Spinal cord (tissue), 10 donors: ENCODE measurements around the gene SLC7A6. TPM values are rescaled to one million over a fixed set of nuclear protein-coding genes. Genes with fewer than 3 reads are reported as not detected.
A peak's percentile ranks its signal among the peaks of the same experiment; 100 is the strongest.

Experiments
- DNase-seq, 6 donors: peaks; one replicate each; pipeline versions ENCODE4 v3.0.0 to v3.0.0-alpha.2; 2013 to 2015; ENCODE audit warnings: low spot score in 6 of 6, low read depth in 4 of 6
- H3K27ac ChIP-seq: one replicate; pipeline ENCODE4 v1.5.1; 2013; ENCODE audit warnings: low read depth, low read length, control low read depth
- H3K27me3 ChIP-seq: one replicate; pipeline ENCODE4 v1.6.1; 2013; ENCODE audit warnings: low read length; ENCODE audit not compliant: control insufficient read depth, insufficient read depth
- H3K36me3 ChIP-seq: one replicate; pipeline ENCODE4 v1.6.1; 2013; ENCODE audit warnings: low read length; ENCODE audit not compliant: control insufficient read depth, insufficient read depth
- H3K4me1 ChIP-seq: one replicate; pipeline ENCODE4 v1.6.1; 2013; ENCODE audit warnings: low read length; ENCODE audit not compliant: control insufficient read depth, insufficient read depth
- H3K4me3 ChIP-seq: one replicate; pipeline ENCODE4 v1.5.1; 2013; ENCODE audit warnings: low read depth, low read length, control low read depth
- H3K9me3 ChIP-seq: one replicate; pipeline ENCODE4 v1.6.1; 2013; ENCODE audit warnings: low read length; ENCODE audit not compliant: control insufficient read depth, insufficient read depth
- WGBS: methylation state at CpG from one replicate; pipeline ENCODE4 v1.1.5; 2013; ENCODE audit warnings: missing lambda C conversion rate; ENCODE audit not compliant: insufficient coverage; 5-methylcytosine and 5-hydroxymethylcytosine counted together
- polyA plus RNA-seq, 2 donors: library from polyadenylated mRNA; unstranded; fragments of 120-200 nt; gene quantifications; one replicate each; pipeline ENCODE4 v1.2.1, GENCODE V29; 2013; ENCODE audit not compliant: insufficient read length in 2 of 2
- total RNA-seq, 2 donors: library from RNA; depleted of rRNA in 1 of 2; stranded (reverse); fragments of 120-200 nt in 1 of 2; fragments of >200 nt in 1 of 2; gene quantifications; one replicate each; pipeline versions ENCODE4 v1.2.3 to v1.2.4, GENCODE V29; 2013 to 2014
- donor health status: healthy.

Gene SLC7A6
- total and polyA plus RNA-seq, 4 donors: 20.2 to 28.3 (median 24.0) TPM

DNA sequence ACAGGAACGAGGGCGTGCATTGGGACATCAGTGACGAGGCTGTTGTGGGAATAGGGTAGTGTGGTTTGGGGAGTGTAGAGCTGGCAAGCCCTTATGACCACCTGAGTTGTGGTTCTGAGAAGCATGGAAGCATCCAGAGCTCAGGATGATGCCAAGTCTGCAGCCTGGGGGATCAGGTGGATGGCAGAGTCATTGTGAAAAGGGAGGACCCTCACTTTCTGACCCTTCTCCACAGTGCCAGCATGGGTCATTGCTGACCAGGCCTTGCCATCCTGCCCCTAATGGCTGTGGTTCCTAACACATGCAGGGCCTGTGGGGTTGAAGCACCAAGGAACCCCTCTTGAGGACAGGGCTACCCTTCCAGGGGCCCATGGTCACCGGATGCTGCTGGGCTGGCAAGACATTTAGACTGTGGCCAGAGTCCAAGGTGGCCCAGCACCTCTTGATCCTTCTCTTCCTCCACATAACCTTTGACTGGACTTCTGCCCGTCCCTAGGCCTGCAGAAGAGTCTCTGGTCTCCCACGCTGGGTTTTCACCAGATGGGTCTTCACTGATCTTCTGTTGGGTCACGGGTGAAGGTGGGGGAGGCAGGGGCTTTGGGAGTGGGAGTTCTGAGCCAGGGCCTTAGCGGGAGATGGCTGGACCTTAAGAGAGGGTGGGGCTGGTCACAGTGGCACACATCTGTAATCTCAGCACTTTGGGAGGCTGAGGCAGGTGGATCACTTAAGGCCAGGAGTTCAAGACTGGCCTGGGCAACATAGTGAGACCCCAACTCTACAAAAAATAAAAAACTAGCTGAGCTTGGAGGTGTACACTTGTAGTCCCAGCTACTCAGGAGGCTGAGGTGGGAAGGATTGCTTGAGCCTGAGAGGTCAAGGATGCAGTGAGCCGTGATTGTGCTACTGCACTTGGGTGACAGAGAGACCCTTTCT lies 21.1 kb upstream of the SLC7A6 start:
- Histone ChIP-seq H3K4me3 (no peak overlapping the region), H3K36me3 (peaks cover 7% of the 10 kb centered on the region), H3K9me3 (no peaks in the 10 kb centered on the region), H3K27me3 (no peaks in the 10 kb centered on the region), H3K27ac (no peak overlapping the region), H3K4me1 (peaks cover 34% of the 10 kb centered on the region)
- 82% methylated on average over 7 of the region's 9 CpGs for WGBS
- no peak for DNase-seq

DNA sequence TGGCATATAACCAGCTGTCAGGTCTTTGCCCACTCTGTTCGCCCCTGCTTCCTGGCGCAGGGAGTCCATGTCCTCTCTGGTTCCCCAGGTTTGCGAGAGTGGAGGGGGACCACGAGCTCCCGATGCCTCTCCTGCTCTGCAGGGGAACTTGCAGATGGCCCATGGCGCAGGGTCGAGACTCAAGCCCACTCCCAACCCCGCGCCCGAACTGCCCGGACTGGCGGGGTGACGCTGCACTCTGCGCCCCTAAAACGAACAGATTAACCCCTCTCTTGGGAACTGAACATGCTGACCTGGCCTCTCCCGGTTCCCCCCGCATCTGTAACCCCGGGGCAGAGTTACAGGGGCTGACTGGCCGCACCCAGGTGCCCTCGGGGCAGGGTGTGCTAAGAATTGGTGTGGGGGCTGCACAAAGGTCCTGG lies 19.8 kb upstream of the SLC7A6 start:
- Histone ChIP-seq H3K27me3 (no peaks in the 10 kb centered on the region), H3K4me1 (peaks cover 33% of the 10 kb centered on the region), H3K4me3 (peak overlapping the region; percentile 94), H3K36me3 (peaks cover 19% of the 10 kb centered on the region), H3K9me3 (no peaks in the 10 kb centered on the region), H3K27ac (no peak overlapping the region)
- 3% methylated on average over 20 of the region's 20 CpGs for WGBS
- DNase-seq: no peak

DNA sequence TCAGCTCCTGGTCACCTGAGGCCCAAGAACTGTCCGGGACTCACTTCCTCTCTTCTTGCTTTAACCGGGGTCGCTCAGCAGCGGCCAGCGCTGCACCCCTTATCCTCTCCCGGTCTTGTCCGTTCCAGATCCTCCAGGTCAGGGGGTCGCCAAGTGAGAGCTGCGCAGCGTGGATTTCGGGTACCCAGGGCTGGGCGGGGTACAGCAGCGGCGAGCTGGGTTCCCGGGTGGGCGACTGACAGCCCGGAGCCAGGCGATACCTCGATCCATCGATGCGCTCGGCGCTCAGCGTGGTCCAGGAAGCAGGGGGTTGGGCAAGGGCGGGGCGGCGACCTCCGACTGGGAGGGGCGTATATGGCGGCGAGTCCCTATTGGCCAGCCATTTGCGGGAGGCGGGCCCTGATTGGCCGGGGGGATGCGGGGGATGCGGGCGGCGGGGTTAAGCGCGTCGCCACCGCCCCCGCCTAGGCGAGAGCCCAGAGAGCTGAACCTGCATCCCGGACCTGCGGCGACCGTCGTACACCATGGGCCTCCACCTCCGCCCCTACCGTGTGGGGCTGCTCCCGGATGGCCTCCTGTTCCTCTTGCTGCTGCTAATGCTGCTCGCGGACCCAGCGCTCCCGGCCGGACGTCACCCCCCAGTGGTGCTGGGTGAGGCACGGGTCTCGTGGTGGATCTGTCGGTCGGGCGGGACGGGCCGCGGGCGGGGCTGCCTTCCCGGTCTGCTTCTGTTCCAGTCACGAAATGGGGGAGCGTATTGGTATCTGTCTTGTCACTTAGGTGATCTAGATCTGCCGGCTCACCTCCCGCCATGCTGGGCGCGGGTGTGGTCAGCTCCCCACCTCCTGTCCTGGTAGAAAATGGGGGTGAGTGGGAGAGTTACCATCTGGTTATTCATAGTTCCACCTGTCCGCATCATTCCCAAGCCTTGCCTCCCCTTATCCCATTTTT lies 19.1 kb upstream of the SLC7A6 start, which contains the start of gene PLA2G15:
Gene PLA2G15, plus strand, starts transcription at position 471 of the 951 bp plus-strand sequence. Its CDS starts 54 bp downstream, at position 525.
- H3K27me3 ChIP-seq: no peaks in the 10 kb centered on the region
- under 1% methylated on average over 66 of the region's 75 CpGs for WGBS
- H3K4me3 ChIP-seq: peak within 1 kb of the TSS; percentile 94
- H3K9me3 ChIP-seq: no peaks in the 10 kb centered on the region
- peaks cover 26% of the 10 kb centered on the region for H3K36me3 ChIP-seq
- H3K27ac ChIP-seq: no peak within 1 kb of the TSS
- DNase-seq: peak; percentile 84 to 99 (median 94)
- H3K4me1 ChIP-seq: peaks cover 28% of the 10 kb centered on the region

DNA sequence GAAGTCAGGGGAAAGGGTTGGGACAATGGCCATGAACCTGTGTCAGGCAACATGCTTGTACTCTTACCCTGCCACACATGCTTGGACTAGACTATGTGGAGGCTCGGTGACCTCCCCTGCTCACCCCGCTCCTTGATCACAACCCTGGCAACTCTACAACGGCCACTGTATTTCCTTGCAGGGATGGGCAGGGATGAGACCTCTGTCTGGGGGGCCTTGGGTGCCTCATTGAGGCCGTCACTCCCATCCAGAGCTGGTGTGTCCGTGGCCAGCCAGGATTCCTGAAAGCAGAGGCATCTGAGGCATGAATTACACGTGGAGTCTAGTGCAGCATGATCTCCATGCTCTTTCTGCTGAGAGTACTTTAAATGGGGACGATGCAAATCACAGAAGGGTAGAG lies 18.2 kb upstream of the SLC7A6 start:
- no peak overlapping the region for H3K27ac ChIP-seq
- no peak for DNase-seq

DNA sequence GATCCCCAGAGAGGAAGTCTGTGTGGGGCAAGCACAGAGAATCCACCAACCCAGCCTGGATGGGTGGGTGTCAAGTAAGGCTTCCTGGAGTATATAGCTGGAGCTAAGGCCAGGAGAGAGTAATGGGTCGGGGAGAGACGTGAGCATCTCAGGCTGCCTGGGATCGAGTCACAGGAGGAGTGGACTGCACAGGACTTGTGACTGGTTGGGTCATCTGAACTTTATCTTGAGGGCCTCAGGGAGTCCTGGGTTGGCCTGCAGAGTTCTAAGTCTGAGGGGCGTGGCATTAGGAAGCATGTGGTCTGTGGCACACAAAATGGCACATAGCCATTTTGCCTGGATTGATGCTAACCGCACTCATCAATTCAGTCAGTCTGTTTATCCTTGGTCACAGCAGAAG lies 17.7 kb upstream of the SLC7A6 start:
- Histone ChIP-seq H3K27me3 (no peaks in the 10 kb centered on the region), H3K36me3 (peaks cover 36% of the 10 kb centered on the region), H3K4me3 (peak overlapping the region; percentile 1), H3K9me3 (no peaks in the 10 kb centered on the region), H3K27ac (no peak overlapping the region), H3K4me1 (peaks cover 28% of the 10 kb centered on the region)
- 81% methylated on average over 5 of the region's 5 CpGs for WGBS
- DNase-seq: no peak

More for the DNA sequence above, 18.2 kb upstream of the SLC7A6 start:
- Histone ChIP-seq H3K36me3 (peaks cover 33% of the 10 kb centered on the region), H3K4me1 (peaks cover 28% of the 10 kb centered on the region), H3K9me3 (no peaks in the 10 kb centered on the region), H3K4me3 (peak overlapping the region; percentile 94), H3K27me3 (no peaks in the 10 kb centered on the region)
- 84% methylated on average over 7 of the region's 7 CpGs for WGBS

DNA sequence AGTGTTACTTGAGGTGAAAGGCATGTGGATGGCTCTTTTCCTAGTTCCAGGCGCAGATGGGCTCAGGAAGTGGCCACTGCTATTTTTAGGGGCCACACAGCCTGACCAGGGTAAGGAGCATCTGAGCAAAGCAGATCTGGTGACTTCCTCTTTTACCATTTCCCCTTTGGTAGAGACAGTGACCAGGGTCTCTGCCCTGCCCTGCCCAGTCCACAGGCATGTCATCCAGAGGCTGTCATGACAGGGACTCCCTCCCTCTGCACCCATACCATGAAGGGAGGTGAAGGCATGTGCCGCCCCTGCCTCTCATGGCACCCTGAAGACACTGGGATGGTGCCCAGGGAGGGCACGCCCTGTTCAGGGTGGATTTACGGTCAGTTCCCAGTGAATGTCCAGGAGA lies 16.9 kb upstream of the SLC7A6 start:
- no peaks in the 10 kb centered on the region for H3K27me3 ChIP-seq
- no peak for DNase-seq
- H3K4me1 ChIP-seq: peaks cover 28% of the 10 kb centered on the region
- WGBS: 93% methylated on average over 4 of the region's 4 CpGs
- no peak overlapping the region for H3K4me3 ChIP-seq
- peaks cover 41% of the 10 kb centered on the region for H3K36me3 ChIP-seq
- H3K27ac ChIP-seq: no peak overlapping the region
- H3K9me3 ChIP-seq: no peaks in the 10 kb centered on the region

DNA sequence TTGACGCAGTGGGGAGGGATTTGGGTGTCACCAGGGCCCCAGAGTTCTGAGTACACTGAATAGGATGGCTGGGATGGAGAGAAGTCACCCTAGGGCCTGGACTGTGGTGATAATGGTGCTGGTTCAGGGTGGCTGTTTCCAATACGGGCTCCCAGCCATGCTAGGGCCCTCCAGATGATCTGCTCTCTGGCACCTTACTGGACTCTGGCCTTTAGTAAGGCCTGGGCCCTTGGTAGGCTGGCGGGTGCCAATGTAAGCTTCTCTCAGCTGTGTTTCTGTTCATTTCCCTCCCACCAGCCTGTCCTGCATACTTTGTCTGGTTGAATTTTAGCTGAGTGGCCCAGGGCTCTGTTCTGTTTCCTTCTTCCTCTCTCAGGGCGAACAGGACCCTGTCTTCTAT lies 16.4 kb upstream of the SLC7A6 start:
- no peak overlapping the region for H3K27ac ChIP-seq
- 68% methylated on average over 3 of the region's 4 CpGs for WGBS
- H3K36me3 ChIP-seq: peaks cover 45% of the 10 kb centered on the region
- H3K27me3 ChIP-seq: no peaks in the 10 kb centered on the region
- no peaks in the 10 kb centered on the region for H3K9me3 ChIP-seq
- peaks cover 28% of the 10 kb centered on the region for H3K4me1 ChIP-seq
- no peak for DNase-seq
- H3K4me3 ChIP-seq: no peak overlapping the region

DNA sequence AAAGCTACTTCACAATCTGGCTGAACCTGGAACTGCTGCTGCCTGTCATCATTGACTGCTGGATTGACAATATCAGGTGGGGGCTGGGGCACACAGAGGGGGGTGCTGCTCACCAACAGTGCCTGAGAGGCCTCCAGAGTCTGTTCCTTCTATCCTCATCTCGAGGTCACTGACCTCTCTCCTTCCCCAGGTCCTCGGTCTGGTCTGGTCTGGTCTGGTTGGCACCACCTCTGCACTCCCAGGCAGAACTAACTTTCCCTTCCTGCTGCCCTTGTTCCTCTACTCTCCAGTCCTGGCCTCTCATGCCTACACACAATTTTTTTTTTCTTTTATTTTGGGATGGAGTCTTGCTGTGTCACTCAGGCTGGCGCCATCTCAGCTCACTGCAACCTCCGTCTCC lies 15.0 kb upstream of the SLC7A6 start:
- Histone ChIP-seq H3K36me3 (peaks cover 58% of the 10 kb centered on the region), H3K27ac (no peak overlapping the region), H3K9me3 (no peaks in the 10 kb centered on the region), H3K27me3 (no peaks in the 10 kb centered on the region), H3K4me1 (peaks cover 25% of the 10 kb centered on the region), H3K4me3 (no peak overlapping the region)
- no peak for DNase-seq
- 87% methylated on average over 3 of the region's 4 CpGs for WGBS

DNA sequence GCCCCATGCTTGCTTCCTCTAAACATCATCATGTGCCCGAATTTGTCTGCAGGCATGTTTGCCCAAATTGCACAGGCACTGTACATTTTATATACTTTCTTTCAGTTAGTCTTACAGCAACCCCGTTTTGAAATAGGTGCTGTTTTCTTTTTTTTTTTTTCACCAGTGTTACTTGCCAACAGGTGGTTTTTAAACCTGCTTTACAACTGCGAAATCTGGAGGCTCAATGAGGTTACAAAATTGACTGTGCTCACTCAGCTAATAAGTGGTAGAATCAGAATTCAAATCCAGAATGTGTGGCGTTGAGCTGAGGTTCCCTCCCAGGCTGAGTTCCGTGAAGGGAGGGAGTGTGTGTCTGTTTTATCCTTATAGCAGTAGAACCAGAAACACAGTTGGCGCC lies 13.4 kb upstream of the SLC7A6 start:
- WGBS: 95% methylated on average over 5 of the region's 6 CpGs
- DNase-seq: no peak
- Histone ChIP-seq H3K9me3 (no peaks in the 10 kb centered on the region), H3K27me3 (no peaks in the 10 kb centered on the region), H3K4me1 (peaks cover 14% of the 10 kb centered on the region), H3K36me3 (peaks cover 74% of the 10 kb centered on the region), H3K4me3 (no peak overlapping the region), H3K27ac (no peak overlapping the region)
